Glutamatergic neuron (in vitro differentiated cells): ENCODE results near the gene SNX22. TPM values are rescaled to one million over a fixed set of nuclear protein-coding genes. Genes with fewer than 3 reads are reported as not detected.

Source experiments
- DNase-seq: peaks from one replicate; pipeline ENCODE4 v3.0.0; 2022
- H3K27ac Mint-ChIP-seq: one replicate; pipeline ENCODE4 v1.8.0; 2020; ENCODE audit warnings: mild to moderate bottlenecking, mixed read lengths, inconsistent platforms; ENCODE audit not compliant: unreplicated experiment
- H3K27me3 Mint-ChIP-seq: one replicate; pipeline ENCODE4 v1.8.0; 2020; ENCODE audit warnings: mild to moderate bottlenecking, moderate library complexity, mixed read lengths, inconsistent platforms; ENCODE audit not compliant: unreplicated experiment
- H3K36me3 Mint-ChIP-seq: one replicate; pipeline ENCODE4 v1.8.0; 2020; ENCODE audit warnings: mild to moderate bottlenecking, mixed read lengths, inconsistent platforms; ENCODE audit not compliant: unreplicated experiment
- H3K4me1 Mint-ChIP-seq: one replicate; pipeline ENCODE4 v1.8.0; 2020; ENCODE audit warnings: mild to moderate bottlenecking, low read depth, mixed read lengths, inconsistent platforms; ENCODE audit not compliant: unreplicated experiment
- H3K4me3 Mint-ChIP-seq: one replicate; pipeline ENCODE4 v1.8.0; 2020; ENCODE audit warnings: mild to moderate bottlenecking, mixed read lengths, inconsistent platforms; ENCODE audit not compliant: unreplicated experiment
- H3K9me3 Mint-ChIP-seq: one replicate; pipeline ENCODE4 v1.8.0; 2020; ENCODE audit warnings: mild to moderate bottlenecking, moderate library complexity, mixed read lengths, inconsistent platforms; ENCODE audit not compliant: unreplicated experiment
- total RNA-seq: library from RNA; stranded (reverse); fragmentation: NEBNext Ultra II Directional; extraction: Animal tissue kit (Norgen Biotek cat#: 25700); gene quantifications from one replicate; pipeline ENCODE4 v1.2.1, GENCODE V29; 2021; ENCODE audit not compliant: unreplicated experiment
- TF ChIP-seq, protein P1 (sequence below): fragments of 200-600 bp; sonication (generic); IDR thresholded peaks from one replicate; pipeline ENCODE4 v1.5.0; 2021; ENCODE audit not compliant: partially characterized antibody, unreplicated experiment

Gene SNX22
- total RNA-seq, 1 donor from 2014 or later: 4.6 TPM

DNA sequence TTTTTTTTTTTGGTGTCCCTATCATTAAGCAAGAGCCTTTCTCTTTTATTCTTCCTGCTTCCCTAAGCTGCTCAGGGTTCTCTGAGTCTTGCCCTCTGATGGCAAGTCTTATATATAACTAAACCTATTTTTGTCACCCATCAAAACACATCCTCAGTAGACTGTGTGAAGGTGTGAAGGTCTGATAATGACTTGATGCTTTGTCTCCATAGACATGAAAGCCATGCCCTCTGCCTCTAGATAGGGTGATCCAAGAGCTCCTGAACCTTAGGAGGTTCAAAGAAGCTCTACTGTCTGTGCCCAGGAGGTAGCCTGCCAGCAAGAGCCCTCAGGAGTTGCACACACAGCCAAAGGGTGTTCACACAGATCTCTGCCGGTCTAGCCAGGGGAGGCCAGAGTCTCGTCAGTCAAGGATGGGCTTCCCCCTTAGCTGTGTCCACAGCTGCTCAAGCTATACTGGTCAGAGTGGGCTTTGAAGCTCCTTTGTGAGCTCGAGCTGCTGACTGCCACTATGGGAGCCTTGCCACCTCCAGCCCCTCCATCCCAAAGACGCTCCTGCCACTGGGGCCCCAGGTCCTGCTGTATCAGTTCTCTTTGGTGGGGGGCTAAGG is 13.1 kb upstream of the SNX22 start:
- Mint-ChIP-seq H3K9me3 (no peaks in the 10 kb centered on the region), H3K4me3 (no peak overlapping the region), H3K27me3 (no peaks in the 10 kb centered on the region), H3K27ac (no peak overlapping the region), H3K4me1 (no peaks in the 10 kb centered on the region), H3K36me3 (no peaks in the 10 kb centered on the region)
- DNase-seq: no peak
- TF ChIP-seq, protein P1, sequence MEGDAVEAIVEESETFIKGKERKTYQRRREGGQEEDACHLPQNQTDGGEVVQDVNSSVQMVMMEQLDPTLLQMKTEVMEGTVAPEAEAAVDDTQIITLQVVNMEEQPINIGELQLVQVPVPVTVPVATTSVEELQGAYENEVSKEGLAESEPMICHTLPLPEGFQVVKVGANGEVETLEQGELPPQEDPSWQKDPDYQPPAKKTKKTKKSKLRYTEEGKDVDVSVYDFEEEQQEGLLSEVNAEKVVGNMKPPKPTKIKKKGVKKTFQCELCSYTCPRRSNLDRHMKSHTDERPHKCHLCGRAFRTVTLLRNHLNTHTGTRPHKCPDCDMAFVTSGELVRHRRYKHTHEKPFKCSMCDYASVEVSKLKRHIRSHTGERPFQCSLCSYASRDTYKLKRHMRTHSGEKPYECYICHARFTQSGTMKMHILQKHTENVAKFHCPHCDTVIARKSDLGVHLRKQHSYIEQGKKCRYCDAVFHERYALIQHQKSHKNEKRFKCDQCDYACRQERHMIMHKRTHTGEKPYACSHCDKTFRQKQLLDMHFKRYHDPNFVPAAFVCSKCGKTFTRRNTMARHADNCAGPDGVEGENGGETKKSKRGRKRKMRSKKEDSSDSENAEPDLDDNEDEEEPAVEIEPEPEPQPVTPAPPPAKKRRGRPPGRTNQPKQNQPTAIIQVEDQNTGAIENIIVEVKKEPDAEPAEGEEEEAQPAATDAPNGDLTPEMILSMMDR: no peak

GRCh38 chr15:64141798-64142512 is 9.6 kb upstream of the SNX22 start:
- Mint-ChIP-seq H3K36me3 (no peaks in the 10 kb centered on the region), H3K9me3 (no peaks in the 10 kb centered on the region), H3K27me3 (no peaks in the 10 kb centered on the region), H3K27ac (no peak overlapping the region), H3K4me3 (no peak overlapping the region), H3K4me1 (no peaks in the 10 kb centered on the region)
- TF ChIP-seq, protein P1: no peak
- DNase-seq: no peak

GRCh38 chr15:64143276-64143675 is 8.3 kb upstream of the SNX22 start:
- H3K4me1 Mint-ChIP-seq: no peaks in the 10 kb centered on the region

DNA sequence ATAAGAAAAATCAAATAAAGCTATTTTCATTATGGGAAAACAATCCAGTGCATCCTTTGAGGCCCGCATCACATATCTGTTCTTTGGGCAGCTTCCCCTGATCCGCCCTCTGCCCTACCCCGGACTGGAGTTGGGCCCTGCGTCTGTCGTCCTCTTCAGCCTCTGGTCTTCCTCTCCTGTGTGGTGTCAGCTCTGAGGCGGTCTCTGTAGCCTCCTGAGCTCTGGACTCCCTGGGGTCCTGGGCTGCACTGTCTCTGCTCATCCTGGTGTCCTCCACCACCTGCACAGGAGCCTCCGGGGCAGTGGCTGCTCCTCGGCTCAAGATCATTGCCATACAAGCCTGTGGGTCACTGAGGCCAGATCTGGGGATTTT is 7.4 kb upstream of the SNX22 start:
- TF ChIP-seq, protein P1: no peak
- H3K27me3 Mint-ChIP-seq: no peaks in the 10 kb centered on the region
- no peaks in the 10 kb centered on the region for H3K4me1 Mint-ChIP-seq
- no peaks in the 10 kb centered on the region for H3K36me3 Mint-ChIP-seq
- peaks cover 2% of the 10 kb centered on the region for H3K9me3 Mint-ChIP-seq
- DNase-seq: no peak
- H3K27ac Mint-ChIP-seq: no peak overlapping the region
- no peak overlapping the region for H3K4me3 Mint-ChIP-seq

More at GRCh38 chr15:64143276-64143675, 8.3 kb upstream of the SNX22 start:
- Mint-ChIP-seq H3K27me3 (no peaks in the 10 kb centered on the region), H3K27ac (no peak overlapping the region), H3K9me3 (peaks cover 2% of the 10 kb centered on the region), H3K36me3 (no peaks in the 10 kb centered on the region), H3K4me3 (no peak overlapping the region)
- TF ChIP-seq, protein P1: no peak
- DNase-seq: no peak
